Measurements from ENCODE around the gene KCNIP1.

The KCNIP1 gene

GRCh38 chr5:170773024-170773985 is 269.5 kb downstream of the KCNIP1 start:
- H3K4me1 ChIP-seq (ENCODE audit: control insufficient read depth, insufficient read depth, low read length, poor library complexity, severe bottlenecking): no peaks in the 10 kb centered on the region
- H3K27ac ChIP-seq (ENCODE audit: low read depth, low read length, severe bottlenecking): no peak overlapping the region
- H3K4me3 ChIP-seq (ENCODE audit: extremely low read depth, insufficient read depth, low read length, poor library complexity, severe bottlenecking): no peak overlapping the region
- WGBS, 2 experiments (ENCODE audit: insufficient coverage in 2 of 2): 85 to 88% methylated on average over 9 to 10 of the region's 12 CpGs
- H3K36me3 ChIP-seq (ENCODE audit: control insufficient read depth, insufficient read depth, low read length): no peaks in the 10 kb centered on the region
- no peaks in the 10 kb centered on the region for H3K9me3 ChIP-seq (ENCODE audit: control insufficient read depth, low read length)

GRCh38 chr5:170774831-170775230 is 271.0 kb downstream of the KCNIP1 start:
- 92 to 96% methylated on average over 4 to 5 of the region's 5 CpGs for WGBS, 2 experiments (ENCODE audit: insufficient coverage in 2 of 2)
- H3K36me3 ChIP-seq (ENCODE audit: control insufficient read depth, insufficient read depth, low read length): no peaks in the 10 kb centered on the region
- no peak overlapping the region for H3K27ac ChIP-seq (ENCODE audit: low read depth, low read length, severe bottlenecking)
- H3K9me3 ChIP-seq (ENCODE audit: control insufficient read depth, low read length): no peaks in the 10 kb centered on the region
- no peak overlapping the region for H3K4me3 ChIP-seq (ENCODE audit: extremely low read depth, insufficient read depth, low read length, poor library complexity, severe bottlenecking)
- H3K4me1 ChIP-seq (ENCODE audit: control insufficient read depth, insufficient read depth, low read length, poor library complexity, severe bottlenecking): no peaks in the 10 kb centered on the region

- no peaks in the 10 kb centered on the region for H3K36me3 ChIP-seq (ENCODE audit: control insufficient read depth, insufficient read depth, low read length)
- no peak overlapping the region for H3K27ac ChIP-seq (ENCODE audit: low read depth, low read length, severe bottlenecking)
- no peak overlapping the region for H3K4me3 ChIP-seq (ENCODE audit: extremely low read depth, insufficient read depth, low read length, poor library complexity, severe bottlenecking)
- H3K9me3 ChIP-seq (ENCODE audit: control insufficient read depth, low read length): no peaks in the 10 kb centered on the region
- WGBS, 2 experiments (ENCODE audit: insufficient coverage in 2 of 2): 80% methylated on average over 1 of the region's 1 CpG
- H3K4me1 ChIP-seq (ENCODE audit: control insufficient read depth, insufficient read depth, low read length, poor library complexity, severe bottlenecking): no peaks in the 10 kb centered on the region
Measured at GRCh38 chr5:170781946-170782345, 278.1 kb downstream of the KCNIP1 start.

GRCh38 chr5:170782438-170782837 is 278.6 kb downstream of the KCNIP1 start:
- WGBS, 2 experiments (ENCODE audit: insufficient coverage in 2 of 2): 94 to 97% methylated on average over 2 to 3 of the region's 6 CpGs
- H3K9me3 ChIP-seq (ENCODE audit: control insufficient read depth, low read length): no peaks in the 10 kb centered on the region
- no peak overlapping the region for H3K4me3 ChIP-seq (ENCODE audit: extremely low read depth, insufficient read depth, low read length, poor library complexity, severe bottlenecking)
- H3K36me3 ChIP-seq (ENCODE audit: control insufficient read depth, insufficient read depth, low read length): no peaks in the 10 kb centered on the region
- H3K4me1 ChIP-seq (ENCODE audit: control insufficient read depth, insufficient read depth, low read length, poor library complexity, severe bottlenecking): no peaks in the 10 kb centered on the region
- H3K27ac ChIP-seq (ENCODE audit: low read depth, low read length, severe bottlenecking): no peak overlapping the region

GRCh38 chr5:170783498-170784247 is 279.9 kb downstream of the KCNIP1 start, which contains the start of gene GABRP:
Gene GABRP (plus strand): TSS chr5:170783725. CDS start chr5:170788616, 4,891 bp downstream.
- no peak within 1 kb of the TSS for H3K4me3 ChIP-seq (ENCODE audit: extremely low read depth, insufficient read depth, low read length, poor library complexity, severe bottlenecking)
- H3K27ac ChIP-seq (ENCODE audit: low read depth, low read length, severe bottlenecking): no peak within 1 kb of the TSS
- H3K9me3 ChIP-seq (ENCODE audit: control insufficient read depth, low read length): no peaks in the 10 kb centered on the region
- H3K4me1 ChIP-seq (ENCODE audit: control insufficient read depth, insufficient read depth, low read length, poor library complexity, severe bottlenecking): no peaks in the 10 kb centered on the region
- 78 to 84% methylated on average over 6 to 12 of the region's 14 CpGs for WGBS, 2 experiments (ENCODE audit: insufficient coverage in 2 of 2)
- H3K36me3 ChIP-seq (ENCODE audit: control insufficient read depth, insufficient read depth, low read length): no peaks in the 10 kb centered on the region

- no peaks in the 10 kb centered on the region for H3K4me1 ChIP-seq (ENCODE audit: control insufficient read depth, insufficient read depth, low read length, poor library complexity, severe bottlenecking)
- no peak overlapping the region for H3K4me3 ChIP-seq (ENCODE audit: extremely low read depth, insufficient read depth, low read length, poor library complexity, severe bottlenecking)
- H3K36me3 ChIP-seq (ENCODE audit: control insufficient read depth, insufficient read depth, low read length): no peaks in the 10 kb centered on the region
- WGBS, 2 experiments (ENCODE audit: insufficient coverage in 2 of 2): 90 to 94% methylated on average over 1 to 3 of the region's 3 CpGs
- H3K9me3 ChIP-seq (ENCODE audit: control insufficient read depth, low read length): no peaks in the 10 kb centered on the region
- no peak overlapping the region for H3K27ac ChIP-seq (ENCODE audit: low read depth, low read length, severe bottlenecking)
Measured at GRCh38 chr5:170785416-170785815, 281.6 kb downstream of the KCNIP1 start.
